Sigmoid colon (tissue), 4 donors: ENCODE measurements around the gene GRIP1.

Source experiments
- EP300 ChIP-seq, 4 donors: sonication (generic); formaldehyde crosslinking; IDR thresholded peaks; one replicate each; pipeline ENCODE4 v1.6.1; 2017; ENCODE audit warnings: antibody characterized with exemption in 4 of 4
- POLR2A ChIP-seq, 2 donors: fragments of 450-650 bp; IDR thresholded peaks; one replicate each; pipeline ENCODE4 v1.6.1; 2016; ENCODE audit warnings: antibody characterized with exemption in 2 of 2, mild to moderate bottlenecking in 2 of 2, moderate library complexity in 2 of 2
- POLR2AphosphoS5 ChIP-seq, 4 donors: sonication (generic); formaldehyde crosslinking; IDR thresholded peaks; one replicate each; pipeline ENCODE4 v1.6.1; 2017; ENCODE audit warnings: antibody characterized with exemption in 4 of 4
- TF ChIP-seq, protein P1 (sequence below), 4 experiments: fragments of 450-650 bp in 3 of 4; fragments of 200-600 bp in 1 of 4; IDR thresholded peaks; one replicate each; pipeline ENCODE4 v1.5.1; 2016 to 2019; ENCODE audit warnings: antibody characterized with exemption in 4 of 4, mild to moderate bottlenecking in 3 of 4, moderate library complexity in 2 of 4

DNA sequence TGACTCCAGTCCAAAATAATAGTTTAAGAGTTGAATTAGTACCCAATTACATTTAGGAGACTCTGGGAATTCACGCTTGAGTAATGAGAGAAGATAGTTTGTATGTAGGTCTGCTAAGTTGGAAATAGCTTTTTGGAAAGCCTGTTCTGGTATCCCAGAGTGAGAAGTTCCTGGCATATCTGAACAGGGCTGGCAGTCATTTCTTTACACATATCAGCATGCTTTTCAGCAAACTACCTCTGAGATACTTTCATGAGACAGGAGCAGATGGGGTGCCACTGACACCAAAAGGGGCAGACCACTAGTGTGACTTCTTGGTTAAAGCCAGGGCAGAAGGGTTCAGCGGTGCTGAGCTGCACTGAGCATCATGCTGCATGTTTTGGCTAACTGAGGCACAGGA is 45.1 kb upstream of the GRIP1 start:
- TF ChIP-seq, protein P1, sequence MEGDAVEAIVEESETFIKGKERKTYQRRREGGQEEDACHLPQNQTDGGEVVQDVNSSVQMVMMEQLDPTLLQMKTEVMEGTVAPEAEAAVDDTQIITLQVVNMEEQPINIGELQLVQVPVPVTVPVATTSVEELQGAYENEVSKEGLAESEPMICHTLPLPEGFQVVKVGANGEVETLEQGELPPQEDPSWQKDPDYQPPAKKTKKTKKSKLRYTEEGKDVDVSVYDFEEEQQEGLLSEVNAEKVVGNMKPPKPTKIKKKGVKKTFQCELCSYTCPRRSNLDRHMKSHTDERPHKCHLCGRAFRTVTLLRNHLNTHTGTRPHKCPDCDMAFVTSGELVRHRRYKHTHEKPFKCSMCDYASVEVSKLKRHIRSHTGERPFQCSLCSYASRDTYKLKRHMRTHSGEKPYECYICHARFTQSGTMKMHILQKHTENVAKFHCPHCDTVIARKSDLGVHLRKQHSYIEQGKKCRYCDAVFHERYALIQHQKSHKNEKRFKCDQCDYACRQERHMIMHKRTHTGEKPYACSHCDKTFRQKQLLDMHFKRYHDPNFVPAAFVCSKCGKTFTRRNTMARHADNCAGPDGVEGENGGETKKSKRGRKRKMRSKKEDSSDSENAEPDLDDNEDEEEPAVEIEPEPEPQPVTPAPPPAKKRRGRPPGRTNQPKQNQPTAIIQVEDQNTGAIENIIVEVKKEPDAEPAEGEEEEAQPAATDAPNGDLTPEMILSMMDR (IDR thresholded peaks at IDR 0.05), result no peak
- TF ChIP-seq POLR2AphosphoS5 (IDR thresholded peaks at IDR 0.05), result no peak
- TF ChIP-seq POLR2A (IDR thresholded peaks at IDR 0.05), result no peak
- TF ChIP-seq EP300 (IDR thresholded peaks at IDR 0.05), result no peak
